Lower leg skin (tissue), 4 donors: ENCODE measurements around the gene CAV2. TPM values are rescaled to one million over a fixed set of nuclear protein-coding genes. Genes with fewer than 3 reads are reported as not detected.
"Not testable (repeated sequence)": the region's sequence is repeated elsewhere in the genome, so short reads cannot be mapped to it uniquely, and the experiment has no call there.

Experiments
- DNase-seq, 2 donors: peaks; one replicate each; pipeline ENCODE4 v3.0.0-alpha.2; 2019; ENCODE audit warnings: low spot score in 2 of 2
- H3K4me3 ChIP-seq: fragments of 200-600 bp; sonication (generic); 2 replicates; pipeline ENCODE4 v1.5.1; 2017; ENCODE audit warnings: mild to moderate bottlenecking, low read depth; ENCODE audit not compliant: poor library complexity, severe bottlenecking
- POLR2A ChIP-seq, 2 donors: fragments of 450-650 bp; IDR thresholded peaks; one replicate each; pipeline ENCODE4 v1.6.1; 2016 to 2017; ENCODE audit warnings: antibody characterized with exemption in 2 of 2, mild to moderate bottlenecking in 1 of 2, moderate library complexity in 1 of 2
- WGBS, 2 donors: methylation state at CpG; one replicate each; pipeline ENCODE4 v1.1.5; 2018; 5-methylcytosine and 5-hydroxymethylcytosine counted together
- intact Hi-C: fragments of 100-400 bp; cut with DNase I; formaldehyde crosslinking; loops from one replicate; pipeline ENCODE4 v1.15.0; 2023; ENCODE audit warnings: low total_unique reads
- total RNA-seq, 4 donors: library from RNA; depleted of rRNA; stranded (reverse); fragments of >200 nt; gene quantifications; one replicate each; pipeline ENCODE4 v1.1.0, GENCODE V29; 2016
- TF ChIP-seq, protein P1 (sequence below), 3 donors: fragments of 450-650 bp; IDR thresholded peaks; one replicate each; pipeline ENCODE4 v1.5.1; 2016; ENCODE audit warnings: antibody characterized with exemption in 3 of 3, mild to moderate bottlenecking in 3 of 3, moderate library complexity in 2 of 3

CAV2 gene
- total RNA-seq, 4 donors from 2014 or later = 47.3 to 72.1 (median 67.7) TPM

- TF ChIP-seq, protein P1, sequence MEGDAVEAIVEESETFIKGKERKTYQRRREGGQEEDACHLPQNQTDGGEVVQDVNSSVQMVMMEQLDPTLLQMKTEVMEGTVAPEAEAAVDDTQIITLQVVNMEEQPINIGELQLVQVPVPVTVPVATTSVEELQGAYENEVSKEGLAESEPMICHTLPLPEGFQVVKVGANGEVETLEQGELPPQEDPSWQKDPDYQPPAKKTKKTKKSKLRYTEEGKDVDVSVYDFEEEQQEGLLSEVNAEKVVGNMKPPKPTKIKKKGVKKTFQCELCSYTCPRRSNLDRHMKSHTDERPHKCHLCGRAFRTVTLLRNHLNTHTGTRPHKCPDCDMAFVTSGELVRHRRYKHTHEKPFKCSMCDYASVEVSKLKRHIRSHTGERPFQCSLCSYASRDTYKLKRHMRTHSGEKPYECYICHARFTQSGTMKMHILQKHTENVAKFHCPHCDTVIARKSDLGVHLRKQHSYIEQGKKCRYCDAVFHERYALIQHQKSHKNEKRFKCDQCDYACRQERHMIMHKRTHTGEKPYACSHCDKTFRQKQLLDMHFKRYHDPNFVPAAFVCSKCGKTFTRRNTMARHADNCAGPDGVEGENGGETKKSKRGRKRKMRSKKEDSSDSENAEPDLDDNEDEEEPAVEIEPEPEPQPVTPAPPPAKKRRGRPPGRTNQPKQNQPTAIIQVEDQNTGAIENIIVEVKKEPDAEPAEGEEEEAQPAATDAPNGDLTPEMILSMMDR (IDR thresholded peaks at IDR 0.05) = no peak
- no peak for TF ChIP-seq POLR2A (IDR thresholded peaks at IDR 0.05)
- 95 to 97% methylated on average over 1 of the region's 1 CpG for WGBS, 2 donors
- intact Hi-C loops = no loop called here
- no peak for DNase-seq
- no peak overlapping the region for H3K4me3 ChIP-seq
Observed at GRCh38 chr7:116477625-116478024, 21.9 kb upstream of the CAV2 start.

DNA sequence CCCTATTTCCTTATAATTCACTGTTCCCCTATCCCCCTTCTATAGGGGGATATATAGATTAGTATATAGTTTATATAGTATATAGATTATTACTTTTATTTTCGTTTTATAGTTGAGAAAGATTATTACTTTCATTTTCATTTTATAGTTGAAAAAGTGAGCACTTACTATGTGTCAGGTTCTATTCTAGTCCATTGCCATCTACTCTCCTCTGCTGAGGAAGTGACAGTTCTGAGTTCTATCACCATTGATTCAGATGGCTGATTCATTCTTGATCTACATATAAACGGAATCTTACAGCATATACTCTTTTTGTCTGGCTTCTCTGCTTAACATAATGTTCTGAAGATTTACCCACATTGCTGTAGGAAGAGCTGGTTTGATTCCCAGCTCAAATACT, 20.7 kb upstream of the CAV2 start:
- no peak for TF ChIP-seq POLR2A (IDR thresholded peaks at IDR 0.05)
- TF ChIP-seq, protein P1 (IDR thresholded peaks at IDR 0.05) = no peak
- H3K4me3 ChIP-seq = no peak overlapping the region
- intact Hi-C loops = no loop called here
- 58 to 70% methylated on average over 2 of the region's 2 CpGs for WGBS, 2 donors
- DNase-seq = no peak

DNA sequence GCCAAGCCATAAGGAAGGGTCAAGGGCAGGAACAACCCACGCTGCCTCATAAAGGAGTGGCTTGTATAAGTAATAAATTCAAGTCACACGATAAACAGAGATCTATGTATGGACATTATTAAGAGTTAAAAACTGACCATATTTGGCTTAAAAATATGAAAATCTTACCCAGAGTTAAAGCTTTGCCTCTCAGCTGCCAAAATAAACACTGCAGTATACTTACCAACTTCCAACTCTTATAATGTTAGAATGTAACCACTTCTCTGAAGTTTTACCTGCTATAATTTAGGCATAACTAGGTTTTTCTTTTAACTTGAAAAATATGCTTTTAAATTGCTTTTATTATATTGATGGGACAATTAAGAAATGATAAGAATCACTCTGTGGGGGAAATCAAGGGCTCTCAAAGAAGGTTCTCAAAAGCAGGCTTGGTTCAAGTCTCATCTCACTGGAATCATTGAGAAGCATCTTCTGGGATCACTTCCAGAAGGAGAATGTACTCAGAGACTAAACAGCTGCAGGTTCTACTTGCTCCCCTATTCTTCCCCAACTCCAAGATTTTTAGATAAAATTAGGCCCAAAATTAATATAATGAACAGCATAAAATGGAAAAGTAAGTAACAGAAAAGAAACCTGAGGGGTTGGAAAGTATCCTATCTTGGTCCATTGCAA, 16.1 kb upstream of the CAV2 start:
- 84 to 89% methylated on average over 2 of the region's 2 CpGs for WGBS, 2 donors
- no peak for TF ChIP-seq POLR2A (IDR thresholded peaks at IDR 0.05)
- TF ChIP-seq, protein P1 (IDR thresholded peaks at IDR 0.05) = no peak
- DNase-seq = no peak
- intact Hi-C loops = no loop called here
- H3K4me3 ChIP-seq = no peak overlapping the region

- DNase-seq, intact Hi-C loops, H3K4me3 ChIP-seq: not testable (repeated sequence)
- 96 to 99% methylated on average over 4 of the region's 4 CpGs for WGBS, 2 donors
Observed at GRCh38 chr7:116484389-116484788, 15.1 kb upstream of the CAV2 start.

DNA sequence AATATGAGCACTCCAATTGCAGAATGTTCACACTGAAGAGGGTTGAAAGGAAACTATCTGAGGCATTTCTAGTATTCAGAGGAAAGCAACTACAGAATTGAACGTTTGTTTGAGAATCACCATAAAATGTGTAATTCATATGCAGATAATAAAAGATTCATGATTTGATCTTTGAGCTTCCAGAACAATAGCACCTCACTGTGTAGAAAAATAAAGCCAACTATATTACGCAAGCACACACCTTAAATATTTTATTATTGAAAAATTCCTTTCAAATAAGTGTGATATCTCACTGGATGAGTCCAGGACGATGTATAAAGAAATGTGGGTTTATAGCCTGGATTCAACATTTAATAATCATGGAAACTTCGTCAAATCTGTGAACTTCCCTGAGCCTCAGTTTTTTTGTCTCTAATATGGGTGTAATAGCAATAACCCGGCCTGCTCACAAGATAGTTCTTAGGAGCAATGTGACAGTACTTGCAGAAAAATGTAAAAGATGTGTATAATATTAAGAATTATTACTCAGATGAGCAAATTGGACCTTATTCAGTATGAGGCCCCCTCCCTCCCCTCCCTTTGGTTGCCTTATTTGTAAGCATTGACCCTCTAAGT, 11.5 kb upstream of the CAV2 start:
- intact Hi-C loops = no loop called here
- no peak for DNase-seq
- TF ChIP-seq, protein P1 (IDR thresholded peaks at IDR 0.05) = no peak
- no peak for TF ChIP-seq POLR2A (IDR thresholded peaks at IDR 0.05)
- H3K4me3 ChIP-seq = no peak overlapping the region
- 79 to 80% methylated on average over 5 of the region's 5 CpGs for WGBS, 2 donors

GRCh38 chr7:116490351-116490750, 9.2 kb upstream of the CAV2 start:
- no peak for TF ChIP-seq POLR2A (IDR thresholded peaks at IDR 0.05)
- TF ChIP-seq, protein P1 (IDR thresholded peaks at IDR 0.05) = no peak
- DNase-seq = no peak
- no peak overlapping the region for H3K4me3 ChIP-seq
- WGBS, 2 donors = 60 to 68% methylated on average over 2 of the region's 2 CpGs
- intact Hi-C loops = no loop called here
